IPS-11a (cell line): ENCODE data around the gene THSD4.

Experiments
- H3K4me3 ChIP-seq: one replicate; pipeline ENCODE4 v1.5.1; 2013; ENCODE audit warnings: low read depth, low read length, control low read depth

Gene THSD4

DNA sequence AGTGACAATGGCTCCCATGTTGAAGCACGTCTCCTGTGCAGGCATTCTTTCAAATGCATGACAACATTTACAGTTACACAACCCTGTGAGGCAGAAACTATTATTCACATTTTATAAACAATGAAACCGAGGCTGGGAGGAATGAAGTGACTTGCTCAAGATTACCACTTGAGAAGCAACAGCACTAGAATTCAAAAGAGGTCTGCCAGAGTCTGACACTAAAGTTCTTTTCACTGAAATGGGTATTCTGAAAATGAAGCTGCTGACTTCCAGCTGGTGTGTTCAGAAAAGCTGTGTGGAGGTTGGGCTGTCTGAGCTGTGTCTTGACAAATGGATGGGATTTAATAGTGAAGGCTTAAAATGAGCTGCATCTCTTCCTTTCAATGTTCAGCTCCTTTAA lies 104.4 kb downstream of the THSD4 start:
- no peak overlapping the region for H3K4me3 ChIP-seq

DNA sequence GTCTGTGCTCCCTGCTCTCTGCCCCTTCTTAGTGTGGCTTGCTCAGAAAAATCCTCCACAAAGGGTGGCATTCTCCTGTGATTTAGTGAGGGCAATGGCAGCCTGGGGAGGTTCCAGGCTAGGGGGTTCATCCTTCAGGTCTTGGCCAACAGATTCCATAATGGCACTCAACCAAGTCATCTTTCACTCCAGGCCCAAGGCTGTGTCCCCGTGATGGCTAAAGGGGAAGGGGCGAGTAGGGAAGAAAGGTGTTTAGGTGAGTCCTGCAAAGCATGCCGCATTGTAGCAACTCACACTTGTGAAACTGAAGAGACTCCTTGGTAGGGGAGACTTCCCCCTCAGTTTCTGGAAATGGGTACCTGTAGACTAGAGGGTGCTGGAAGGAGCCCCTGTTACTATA lies 105.6 kb downstream of the THSD4 start:
- no peak overlapping the region for H3K4me3 ChIP-seq

DNA sequence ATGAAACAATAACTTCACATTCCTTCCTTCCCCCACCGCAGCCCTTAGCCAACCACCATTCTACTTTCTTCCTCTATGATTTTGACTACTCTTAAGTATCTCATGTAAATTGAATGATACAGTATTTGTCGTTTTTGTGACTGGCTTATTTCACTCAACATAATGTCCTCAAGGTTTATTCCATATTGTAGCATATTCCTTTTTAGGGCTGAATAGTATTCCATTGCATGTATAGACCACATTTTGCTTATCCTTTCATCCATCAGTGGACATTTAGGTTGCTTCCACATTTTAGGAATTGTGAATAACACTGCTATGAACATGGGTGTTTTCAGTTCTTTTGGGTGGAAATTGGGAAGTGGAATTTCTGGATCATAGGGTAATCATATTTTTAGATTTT lies 106.1 kb downstream of the THSD4 start:
- H3K4me3 ChIP-seq = no peak overlapping the region

DNA sequence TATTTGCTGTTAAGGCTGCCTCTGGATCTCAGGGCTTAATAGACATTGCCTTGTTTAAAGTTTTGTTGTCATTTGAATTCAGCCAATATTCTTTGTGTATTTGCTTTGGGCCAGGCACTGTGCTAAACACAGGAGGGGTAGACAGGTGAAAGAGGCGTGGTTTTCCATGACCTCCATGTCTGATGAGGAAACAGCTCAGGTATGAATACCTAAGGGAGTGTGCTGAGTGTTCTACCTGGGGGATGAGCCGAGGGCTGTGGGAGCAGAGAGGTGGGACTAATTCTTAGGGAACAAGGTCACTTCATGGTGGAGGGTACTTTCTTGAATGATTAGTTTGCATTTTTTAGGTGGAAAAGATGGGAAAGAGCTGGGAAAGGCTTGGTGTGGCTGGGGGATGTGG lies 108.2 kb downstream of the THSD4 start:
- H3K4me3 ChIP-seq = no peak overlapping the region

DNA sequence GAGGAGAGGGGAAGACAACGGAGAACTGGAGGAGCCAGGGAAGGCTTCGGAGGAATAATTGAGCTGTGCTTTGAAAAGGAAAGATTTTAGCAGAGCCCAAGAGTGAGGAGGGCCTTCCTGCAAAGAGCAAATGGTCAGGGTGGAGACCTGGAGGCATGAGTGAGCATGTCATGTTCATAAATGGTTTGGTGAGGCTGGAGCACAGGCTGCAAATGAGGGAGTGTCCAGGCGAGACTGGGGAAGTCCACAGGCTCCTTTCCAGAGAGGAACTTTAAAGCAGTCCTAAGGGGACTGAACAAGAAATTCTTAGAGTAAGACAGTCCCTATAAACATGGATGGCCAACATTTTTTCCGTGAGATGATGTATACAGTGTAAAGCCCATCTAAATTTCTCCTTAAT lies 108.8 kb downstream of the THSD4 start:
- H3K4me3 ChIP-seq = no peak overlapping the region

DNA sequence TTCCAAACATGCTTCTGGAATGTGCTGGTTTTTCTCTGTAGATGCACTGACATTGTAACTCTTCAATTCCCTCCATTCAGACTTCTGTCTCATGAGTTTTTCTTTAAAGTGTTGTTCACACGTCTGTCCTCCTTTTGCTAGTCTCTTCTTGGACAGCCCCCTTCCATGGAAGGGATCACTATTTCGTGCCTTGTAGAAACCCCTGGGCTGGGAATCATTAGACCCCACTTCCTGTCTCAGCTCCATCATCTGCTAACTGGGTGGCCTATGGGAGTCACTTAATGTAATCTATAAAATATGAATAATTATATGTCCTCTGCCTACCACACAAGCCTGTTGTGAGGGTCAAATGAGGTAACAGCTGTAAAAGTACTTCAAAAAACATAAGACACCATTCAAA lies 110.6 kb downstream of the THSD4 start:
- H3K4me3 ChIP-seq = no peak overlapping the region

DNA sequence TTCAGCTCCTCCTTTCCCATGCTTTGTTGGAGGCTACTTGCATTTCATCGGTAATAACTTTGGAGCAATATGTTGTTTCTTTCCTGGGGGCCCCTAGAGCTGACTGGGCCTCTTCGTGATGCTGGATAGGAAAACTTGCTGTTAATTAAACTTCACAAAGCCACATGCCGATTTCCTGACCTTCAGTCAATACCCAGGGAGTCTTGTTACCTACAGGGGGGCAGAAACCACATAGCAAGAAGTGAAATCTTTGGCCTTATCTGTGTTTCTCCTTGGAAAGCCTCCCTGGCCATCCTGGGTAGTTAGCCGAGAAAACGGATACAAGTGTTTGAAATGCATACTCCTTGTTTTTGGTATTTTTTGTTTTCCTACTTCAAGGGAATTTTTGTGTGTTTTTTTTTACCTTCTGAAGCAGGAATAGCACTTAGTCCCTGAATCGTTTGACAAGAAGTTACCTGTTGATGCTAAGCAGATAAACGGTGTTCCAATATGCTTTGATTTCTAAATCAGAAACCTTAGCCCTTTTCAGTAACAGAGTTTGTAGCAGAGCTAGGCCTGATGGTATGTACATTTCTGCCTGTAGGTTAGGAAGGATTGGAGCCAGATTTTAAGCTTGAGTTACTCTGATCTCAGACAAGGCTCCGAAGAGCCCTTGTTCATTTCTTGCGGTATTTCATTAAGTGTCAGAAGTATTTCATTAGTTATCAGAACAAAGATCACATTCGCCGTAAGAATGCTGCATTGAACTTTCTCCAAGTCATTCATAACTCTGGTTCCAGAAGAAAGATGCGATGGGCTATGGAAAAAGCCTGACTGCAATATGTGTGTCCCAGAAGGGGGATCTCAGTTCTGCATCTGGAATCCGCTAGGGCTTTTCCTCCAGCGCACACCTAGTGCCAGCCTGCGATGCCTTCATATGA lies 111.5 kb downstream of the THSD4 start:
- no peak overlapping the region for H3K4me3 ChIP-seq

DNA sequence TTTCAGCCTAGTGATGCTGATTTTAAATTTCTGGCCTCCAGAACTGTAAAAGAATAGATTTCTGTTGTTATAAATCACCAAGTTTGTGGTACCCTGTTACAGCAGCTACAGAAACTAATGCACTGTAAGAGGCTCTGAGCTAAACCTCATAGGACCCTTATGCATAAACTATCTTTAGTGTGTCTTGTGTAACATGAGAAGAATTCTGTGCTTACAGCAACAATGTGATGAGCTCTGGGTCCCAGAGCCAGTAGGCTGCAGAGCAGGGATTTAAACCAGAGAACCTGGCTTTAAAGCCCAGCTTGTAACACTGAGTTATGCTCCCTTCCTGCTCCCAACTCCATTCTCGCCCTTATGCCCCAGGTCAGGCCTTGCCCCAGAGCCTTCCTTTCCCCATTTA lies 113.1 kb downstream of the THSD4 start:
- H3K4me3 ChIP-seq = no peak overlapping the region

DNA sequence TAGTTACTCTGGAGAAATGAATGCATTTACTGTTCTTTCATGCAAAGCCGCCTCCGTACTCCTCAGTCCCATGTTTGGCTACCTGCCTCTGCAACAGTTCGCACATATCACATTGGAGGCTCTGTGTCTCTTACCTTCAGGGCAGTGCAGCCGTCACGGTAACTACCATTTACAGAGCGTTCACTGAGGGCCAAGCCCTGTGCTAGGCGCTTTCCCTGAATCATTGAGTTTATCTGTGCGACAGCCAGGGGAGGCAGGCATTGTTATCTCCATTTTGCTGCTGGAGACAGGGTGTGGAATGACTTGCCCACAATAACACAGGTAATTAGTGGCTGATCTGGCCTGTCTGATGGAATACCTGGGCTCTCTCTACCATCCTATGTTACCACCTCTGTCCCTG lies 115.0 kb downstream of the THSD4 start:
- H3K4me3 ChIP-seq = no peak overlapping the region

DNA sequence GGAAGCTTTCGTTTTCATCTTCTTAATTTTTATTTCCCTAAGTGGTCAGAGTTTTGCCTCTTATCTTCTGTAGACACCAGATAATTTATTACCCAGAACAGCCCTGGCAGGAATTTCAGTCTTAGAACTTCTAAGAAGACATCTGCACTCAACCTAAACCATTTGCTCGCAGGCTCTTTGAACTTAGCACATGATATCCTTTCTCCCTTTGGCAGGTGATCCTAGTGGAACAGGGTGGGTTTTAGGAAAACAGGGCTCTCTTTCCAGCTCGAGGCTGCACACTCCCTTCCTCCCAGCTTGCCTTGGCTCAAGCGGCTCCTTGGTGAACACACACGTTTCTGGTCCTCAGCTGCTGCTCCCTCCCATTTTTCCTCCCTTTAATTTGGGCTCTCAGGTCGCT lies 116.5 kb downstream of the THSD4 start:
- no peak overlapping the region for H3K4me3 ChIP-seq

DNA sequence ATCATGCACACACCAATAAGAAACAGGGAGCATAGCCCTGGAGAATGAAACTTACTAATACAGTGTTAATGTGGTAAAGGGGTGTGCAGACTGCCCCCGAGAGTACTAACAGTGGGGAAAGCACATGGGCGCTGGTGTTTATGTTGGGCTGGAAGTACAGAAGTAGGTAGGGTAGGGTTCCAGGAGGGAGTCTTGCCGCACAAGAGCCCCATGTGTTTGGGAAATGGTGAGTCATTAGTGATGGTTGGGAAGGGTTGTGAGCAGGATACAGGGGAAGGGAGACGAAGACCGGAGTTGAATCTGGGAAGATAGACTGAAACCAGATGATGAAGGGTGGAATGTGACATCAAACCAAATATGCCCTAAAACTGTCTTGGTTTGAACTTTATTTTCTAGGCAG lies 117.1 kb downstream of the THSD4 start:
- H3K4me3 ChIP-seq = no peak overlapping the region

DNA sequence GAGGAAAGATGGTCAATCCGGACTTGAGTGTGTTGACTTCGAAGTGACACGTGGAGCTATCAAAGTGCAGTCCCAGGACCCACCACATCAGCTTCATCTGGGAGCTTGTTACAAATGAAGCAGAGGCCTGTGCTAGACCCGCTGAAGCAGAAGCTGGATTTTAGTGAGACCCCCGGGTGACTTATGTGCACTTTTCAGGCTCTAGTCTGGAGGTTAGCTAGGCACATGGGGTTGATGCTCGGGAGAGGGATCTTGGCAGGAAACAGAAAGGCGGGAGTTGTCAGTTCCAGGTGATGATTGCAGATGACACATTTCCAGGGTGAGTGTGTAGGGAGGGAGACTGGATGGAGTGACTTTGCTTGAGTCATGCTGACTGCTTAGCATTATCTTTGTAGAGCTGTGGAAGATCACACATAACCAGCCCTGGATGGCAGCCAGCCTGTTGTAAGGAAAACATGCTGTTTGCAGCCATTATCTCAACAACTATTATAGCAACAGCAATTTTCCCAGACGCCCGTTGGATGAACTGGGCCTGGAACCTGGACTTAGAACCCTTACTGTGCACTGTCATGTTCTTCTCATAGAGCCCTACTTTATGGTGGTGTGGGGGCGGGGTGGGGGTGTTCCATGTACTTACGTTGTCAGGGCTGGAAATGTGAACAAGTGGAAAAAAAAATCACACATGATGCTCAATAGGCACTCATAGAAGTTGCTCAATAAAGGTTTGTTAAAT lies 122.4 kb downstream of the THSD4 start:
- H3K4me3 ChIP-seq = no peak overlapping the region

DNA sequence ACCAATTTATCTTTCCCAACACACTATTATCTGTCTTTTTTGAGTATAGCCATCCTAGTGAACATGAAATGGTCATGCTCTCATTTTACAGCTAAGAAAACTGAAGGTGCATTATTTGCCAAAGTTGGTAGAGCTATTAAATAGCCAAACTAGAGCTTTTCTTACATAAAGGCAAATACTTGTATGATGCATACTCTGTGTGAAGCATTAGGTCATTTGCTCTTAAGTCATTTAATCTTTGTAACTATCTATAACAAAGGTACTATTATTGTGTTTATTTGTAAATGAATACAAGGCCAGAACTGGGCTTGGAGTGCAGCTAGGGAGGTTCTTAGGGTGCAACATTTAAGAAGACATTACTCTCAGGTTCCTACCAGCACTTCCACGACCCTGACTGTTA lies 123.7 kb downstream of the THSD4 start:
- H3K4me3 ChIP-seq = no peak overlapping the region

DNA sequence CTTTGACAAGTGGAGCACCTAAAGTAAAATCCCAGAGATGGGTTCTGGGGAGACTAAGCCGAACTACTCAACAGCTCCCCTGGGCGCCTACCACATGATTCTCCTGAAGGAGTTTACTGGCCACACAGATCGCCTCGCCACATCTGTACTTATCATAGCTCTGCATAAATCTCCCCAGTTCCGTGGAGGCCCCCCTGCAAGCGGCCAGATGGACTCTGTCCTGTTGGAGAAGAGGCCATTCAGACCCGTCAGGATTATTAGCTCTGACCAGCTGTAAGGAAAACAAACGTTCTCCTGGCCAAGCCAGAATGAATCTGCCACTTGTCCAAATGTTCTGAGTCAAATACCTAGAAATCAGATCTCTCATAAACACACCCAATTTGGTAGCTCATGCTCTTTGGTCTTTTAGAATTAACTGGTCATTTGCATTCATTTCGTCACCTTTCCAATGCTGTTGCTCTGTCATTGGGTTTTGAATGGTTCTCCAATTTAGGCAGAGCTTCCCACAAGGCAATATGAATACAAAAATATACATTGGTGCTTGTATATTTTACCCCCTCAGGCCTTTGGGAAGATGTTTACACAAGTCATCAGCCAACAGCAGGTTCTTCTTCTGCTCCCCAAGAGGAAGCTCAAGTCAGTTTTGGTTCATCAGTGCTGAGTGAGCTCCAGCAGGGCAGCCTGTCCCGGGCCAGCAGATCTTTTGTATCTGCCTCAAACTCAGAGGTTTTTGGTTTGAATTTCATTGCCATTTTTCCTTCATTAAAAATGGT lies 124.5 kb downstream of the THSD4 start:
- H3K4me3 ChIP-seq = no peak overlapping the region

DNA sequence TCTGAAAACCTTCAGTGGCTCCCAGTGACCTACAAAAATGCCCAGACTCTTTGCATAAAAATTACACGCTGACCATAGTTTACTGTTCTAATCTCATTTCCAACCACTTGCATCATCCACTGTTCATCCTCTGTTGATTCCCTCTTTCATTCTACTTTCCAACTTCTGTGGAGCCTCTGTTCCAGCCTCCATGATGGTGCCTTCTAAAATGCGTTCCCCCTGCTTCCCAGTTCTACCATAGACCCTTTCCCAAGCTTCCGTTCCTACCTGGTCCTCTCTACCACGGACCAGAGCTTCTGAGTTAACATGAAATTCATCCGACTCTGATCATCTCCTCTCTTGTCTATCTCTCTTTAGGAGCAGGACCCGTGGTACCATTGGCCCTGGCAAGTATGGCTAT lies 127.0 kb downstream of the THSD4 start:
- no peak overlapping the region for H3K4me3 ChIP-seq

DNA sequence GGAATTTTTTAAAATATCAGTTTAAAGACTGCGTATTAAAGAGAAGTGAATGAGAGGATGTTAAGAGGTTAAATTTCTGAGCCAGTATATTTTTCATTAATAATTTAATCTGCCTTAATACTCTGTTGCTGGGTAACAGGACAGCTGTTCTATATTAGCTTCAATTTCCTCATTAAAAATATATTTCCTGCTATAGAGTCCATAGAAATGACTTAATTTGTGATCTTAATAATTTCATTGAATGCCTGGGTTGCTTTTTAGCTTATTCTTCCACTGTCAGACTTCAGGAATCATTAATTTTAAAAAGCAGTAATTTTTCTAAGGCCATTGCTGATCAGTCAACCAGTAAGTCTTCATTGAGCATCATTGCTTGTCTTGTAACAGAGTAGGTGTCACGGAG lies 129.0 kb downstream of the THSD4 start:
- no peak overlapping the region for H3K4me3 ChIP-seq

DNA sequence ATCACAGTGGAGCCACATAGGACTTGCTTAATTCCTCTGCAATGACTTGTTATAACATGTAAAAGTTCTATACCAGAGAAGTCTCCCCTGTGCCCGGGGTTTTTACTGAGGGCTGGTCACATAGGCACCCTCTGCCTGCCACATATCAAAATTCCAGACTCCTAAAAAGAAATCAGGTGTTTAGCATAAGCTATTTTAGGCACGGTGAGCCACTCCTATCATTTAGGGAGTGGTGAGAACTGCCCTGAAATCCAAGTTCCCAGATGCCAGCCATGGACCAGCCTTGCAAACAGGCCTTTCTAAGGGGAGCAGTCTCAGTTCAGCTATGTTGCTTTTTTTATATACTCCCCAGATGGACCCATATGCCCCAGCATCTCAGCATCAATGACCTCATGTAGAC lies 130.3 kb downstream of the THSD4 start:
- H3K4me3 ChIP-seq = no peak overlapping the region

DNA sequence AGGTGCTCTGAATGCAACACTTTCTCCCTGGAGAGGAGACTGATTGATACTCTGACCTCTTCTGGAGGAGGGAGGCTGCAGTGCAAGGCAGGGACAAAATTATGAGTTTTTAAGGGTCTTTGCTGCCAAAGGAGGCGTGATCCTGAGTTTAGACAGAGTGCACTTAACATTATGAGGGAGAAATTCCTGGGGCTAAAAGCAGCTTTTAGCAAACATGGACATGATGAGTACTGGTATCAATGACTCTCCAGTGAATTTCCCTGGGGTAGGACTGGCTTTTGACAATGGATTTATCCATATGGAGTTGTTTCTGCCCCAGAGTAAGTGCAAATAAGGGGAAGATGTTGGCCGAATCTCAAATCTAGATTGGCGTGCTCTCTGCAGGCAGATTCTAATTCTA lies 133.1 kb downstream of the THSD4 start:
- H3K4me3 ChIP-seq = no peak overlapping the region

DNA sequence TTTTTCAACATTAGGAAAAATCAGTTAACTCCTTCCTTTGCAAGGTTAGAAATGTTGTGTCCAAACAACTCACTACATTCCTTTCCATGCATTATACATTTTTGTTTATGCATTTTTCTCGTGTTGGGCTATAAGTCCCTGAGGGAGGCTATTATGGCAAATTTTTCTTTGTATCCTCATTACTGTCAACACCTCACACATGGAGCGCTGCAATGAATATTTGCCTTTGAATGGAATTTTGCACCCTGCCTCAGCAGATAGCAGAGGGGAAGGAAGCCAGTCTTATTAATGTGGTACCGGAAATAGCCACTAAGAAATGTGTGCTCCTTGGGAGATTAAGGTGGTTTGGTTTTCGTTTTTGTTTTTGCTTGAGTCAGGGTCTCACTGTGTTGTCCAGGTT lies 134.7 kb downstream of the THSD4 start:
- H3K4me3 ChIP-seq = no peak overlapping the region

DNA sequence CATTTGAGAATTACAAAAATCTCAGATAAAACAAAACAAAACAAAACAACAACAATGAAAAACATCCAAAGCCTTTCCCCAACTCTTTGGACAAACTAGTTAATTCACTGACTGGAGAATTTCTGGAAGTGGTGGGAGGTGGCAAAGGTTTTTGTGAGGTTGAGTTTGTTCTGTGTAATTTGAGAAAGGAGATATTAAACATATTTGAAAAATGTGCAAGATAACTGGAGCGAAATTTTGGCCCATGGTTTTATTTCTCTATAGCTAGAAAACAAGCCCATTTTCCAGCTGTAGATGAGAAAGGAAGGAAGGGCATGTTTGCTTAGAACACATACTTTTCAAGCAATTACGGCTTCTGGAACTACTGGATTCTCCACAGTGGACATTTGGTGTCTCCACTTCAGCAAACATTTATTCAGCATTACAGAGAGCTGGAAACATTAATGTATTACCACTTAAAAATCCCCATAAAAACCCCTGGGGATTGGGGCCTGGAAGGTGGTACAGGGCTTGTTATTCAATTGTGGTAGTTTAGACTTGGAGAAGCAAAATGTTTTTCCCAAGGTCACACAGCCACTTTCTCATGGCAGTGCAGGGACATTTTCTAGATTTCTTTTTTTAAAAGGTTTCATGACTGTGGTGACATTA lies 135.8 kb downstream of the THSD4 start:
- H3K4me3 ChIP-seq = no peak overlapping the region

DNA sequence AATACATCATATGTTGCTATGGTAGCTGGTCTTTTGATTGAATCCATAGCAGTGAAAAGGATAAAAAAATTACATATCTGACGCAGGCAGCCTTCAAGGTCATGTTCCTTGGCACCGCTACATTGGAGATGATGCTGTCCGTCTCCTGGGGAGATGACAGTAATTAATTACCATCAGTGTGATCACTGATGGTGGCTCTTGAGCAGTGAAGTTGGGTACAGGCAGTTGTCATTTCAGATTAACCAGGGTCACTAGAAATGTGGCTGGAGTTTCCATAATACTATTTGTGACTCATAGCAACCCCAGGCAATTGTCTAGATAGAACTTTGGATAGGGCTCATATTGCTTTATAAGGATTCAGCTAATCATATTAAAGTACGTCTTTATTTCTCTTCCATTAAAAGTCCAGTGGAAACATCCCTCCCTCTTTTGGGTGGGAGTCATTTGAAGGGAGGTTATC lies 136.3 kb downstream of the THSD4 start:
- H3K4me3 ChIP-seq = no peak overlapping the region
